Endothelial cell of umbilical vein (primary cell): ENCODE results near the gene GPR151.

Experiments
- CTCF ChIP-seq, 2 donors: IDR thresholded peaks; 1 replicate in 1 of 2; 2 replicates in 1 of 2; pipeline ENCODE4 v1.5.1; 2011; ENCODE audit warnings: low read length in 2 of 2, mild to moderate bottlenecking in 2 of 2, moderate library complexity in 2 of 2, control low read depth in 1 of 2, inconsistent platforms in 1 of 2, low read depth in 1 of 2; ENCODE audit not compliant: insufficient read depth in 1 of 2; ENCODE audit errors: extremely low read depth in 1 of 2
- EZH2 ChIP-seq: IDR thresholded peaks from 2 replicates; pipeline ENCODE4 v1.6.1; 2012; ENCODE audit warnings: borderline replicate concordance, low read depth, mild to moderate bottlenecking, moderate library complexity, low read length, inconsistent platforms; ENCODE audit not compliant: severe bottlenecking
- MAX ChIP-seq: IDR thresholded peaks from 2 replicates; pipeline ENCODE4 v1.6.1; 2011; ENCODE audit not compliant: insufficient read depth, insufficient read length
- POLR2A ChIP-seq: IDR thresholded peaks from 2 replicates; pipeline ENCODE4 v1.6.1; 2012; ENCODE audit warnings: low read depth, mild to moderate bottlenecking, control low read depth, low read length
- POLR2AphosphoS5 ChIP-seq: IDR thresholded peaks from 2 replicates; pipeline ENCODE4 v1.6.1; 2012; ENCODE audit warnings: low read depth, mild to moderate bottlenecking, control low read depth, low read length, moderate library complexity; ENCODE audit not compliant: insufficient read depth

DNA sequence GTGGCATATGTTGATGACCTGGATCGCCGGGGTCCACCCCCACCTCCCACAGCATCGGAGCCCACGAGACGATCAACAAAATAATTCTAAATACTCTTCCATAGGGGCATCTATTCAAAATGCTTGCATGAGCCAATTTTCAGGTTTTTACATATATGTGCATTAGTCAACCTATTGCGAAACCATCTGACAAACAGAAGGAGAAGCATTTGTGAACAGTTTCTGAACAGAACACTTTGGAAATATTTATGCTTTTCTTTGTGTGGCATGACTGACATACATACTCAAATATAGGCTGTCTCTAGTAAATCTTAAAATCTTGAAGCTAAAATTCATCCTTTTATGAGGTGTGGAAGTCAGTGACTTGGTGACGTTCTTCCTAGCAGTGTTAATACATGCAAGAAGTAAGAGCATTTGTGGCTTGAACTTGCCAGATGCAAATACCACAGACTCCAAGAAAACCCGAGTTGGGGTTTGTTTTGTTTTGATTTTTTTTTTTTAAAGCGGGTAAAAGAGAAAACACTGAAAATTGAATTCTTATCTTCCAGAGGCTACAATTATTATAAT, 5.3 kb downstream of the GPR151 start:
- TF ChIP-seq CTCF (IDR thresholded peaks at IDR 0.05; ENCODE audit: extremely low read depth in 1 of 2, insufficient read depth in 1 of 2, low read depth in 1 of 2, low read length in 2 of 2): no peak
- no peak for TF ChIP-seq MAX
- TF ChIP-seq POLR2AphosphoS5: no peak
- no peak for TF ChIP-seq POLR2A
- TF ChIP-seq EZH2: no peak
